ENCODE results near the gene JKAMP.

The JKAMP gene

DNA sequence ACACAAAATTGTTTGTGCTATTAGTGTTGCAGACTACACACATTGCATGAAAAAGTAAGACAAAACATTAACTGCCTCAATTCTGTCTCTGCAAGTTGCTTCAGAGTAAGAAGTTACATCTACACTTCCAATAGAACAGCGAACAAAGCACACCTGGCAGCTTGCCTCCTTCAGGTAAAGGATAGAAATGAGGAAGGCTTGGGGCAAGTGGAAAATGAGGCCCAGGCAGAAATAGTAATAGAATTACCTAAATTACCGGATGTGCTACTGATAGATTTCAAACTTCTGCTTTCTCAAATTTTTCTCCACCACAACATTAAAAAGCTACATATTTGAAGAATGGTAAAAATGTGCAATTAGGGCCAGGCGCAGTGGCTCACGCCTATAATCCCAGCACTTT lies 54.6 kb downstream of the JKAMP start:
- CTCF ChIA-PET = interaction anchor here (0.7 kb wide), 1 partner anchor 44 kb away, joined by 3 read pairs; no protein-coding TSS in a partner anchor
- TF ChIP-seq CTCF (IDR thresholded peaks at IDR 0.05; ENCODE audit: control extremely low read depth, extremely low read depth, low read depth, missing control alignments) = no peak
- POLR2A ChIA-PET = no interaction called here
- no peak for DNase-seq (ENCODE audit: extremely low spot score)

DNA sequence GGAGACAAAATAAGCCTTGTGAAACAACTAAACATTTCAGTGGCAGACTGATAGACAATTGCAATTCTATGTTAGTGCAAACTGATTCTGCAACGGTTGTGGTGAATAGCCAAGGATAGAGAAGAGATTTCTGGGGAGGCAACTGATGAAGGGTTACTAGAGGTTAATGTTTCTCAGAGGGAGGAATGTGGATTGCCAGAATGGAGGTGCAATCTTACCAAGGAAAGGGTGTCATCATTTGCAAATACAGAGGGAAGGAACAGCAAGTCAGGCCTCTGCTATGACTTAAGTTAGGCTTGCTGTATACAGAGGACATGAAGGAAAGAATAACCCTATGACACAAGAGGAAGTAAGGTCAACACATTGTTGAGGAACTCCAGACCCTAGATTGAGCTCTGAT lies 56.5 kb downstream of the JKAMP start:
- CTCF ChIA-PET = no interaction called here
- no peak for DNase-seq (ENCODE audit: extremely low spot score)
- POLR2A ChIA-PET = no interaction called here
- TF ChIP-seq CTCF (IDR thresholded peaks at IDR 0.05; ENCODE audit: control extremely low read depth, extremely low read depth, low read depth, missing control alignments) = no peak

GRCh38 chr14:59541731-59542130 lies 57.4 kb downstream of the JKAMP start:
- no peak for DNase-seq (ENCODE audit: extremely low spot score)
- no peak for TF ChIP-seq CTCF (IDR thresholded peaks at IDR 0.05; ENCODE audit: control extremely low read depth, extremely low read depth, low read depth, missing control alignments)
- POLR2A ChIA-PET = no interaction called here
- CTCF ChIA-PET = interaction anchor here (1.0 kb wide), 1 partner anchor 35 kb away, joined by 3 read pairs; the partner anchor contains the start of gene CCDC175

DNA sequence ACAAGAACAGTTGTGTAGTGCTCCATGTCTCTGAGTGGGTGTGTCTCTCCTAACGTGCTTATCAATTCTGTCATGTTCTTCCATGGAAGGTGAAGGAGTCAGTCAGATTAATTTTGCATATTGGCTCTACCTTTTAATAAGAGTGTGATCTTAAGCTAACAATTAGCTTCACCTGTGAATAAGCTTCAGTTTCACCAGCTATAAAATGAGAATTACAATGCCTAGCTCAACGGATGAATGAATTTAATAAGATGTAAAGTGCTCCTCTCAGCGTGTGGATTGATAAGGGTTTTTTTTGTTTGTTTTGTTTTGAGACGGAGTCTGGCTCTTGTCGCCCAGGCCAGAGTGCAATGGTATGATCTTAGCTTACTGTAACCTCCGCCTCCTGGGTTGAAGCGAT lies 59.6 kb downstream of the JKAMP start:
- ChIA-PET POLR2A (no interaction called here), CTCF (interaction anchor here (1.4 to 2.0 kb wide), 3 partner anchors 16 to 33 kb away, joined by 3 to 5 read pairs (median 3); partner anchors contain the start of gene CCDC175)
- DNase-seq (ENCODE audit: extremely low spot score) = no peak
- TF ChIP-seq CTCF (IDR thresholded peaks at IDR 0.05; ENCODE audit: control extremely low read depth, extremely low read depth, low read depth, missing control alignments) = no peak

DNA sequence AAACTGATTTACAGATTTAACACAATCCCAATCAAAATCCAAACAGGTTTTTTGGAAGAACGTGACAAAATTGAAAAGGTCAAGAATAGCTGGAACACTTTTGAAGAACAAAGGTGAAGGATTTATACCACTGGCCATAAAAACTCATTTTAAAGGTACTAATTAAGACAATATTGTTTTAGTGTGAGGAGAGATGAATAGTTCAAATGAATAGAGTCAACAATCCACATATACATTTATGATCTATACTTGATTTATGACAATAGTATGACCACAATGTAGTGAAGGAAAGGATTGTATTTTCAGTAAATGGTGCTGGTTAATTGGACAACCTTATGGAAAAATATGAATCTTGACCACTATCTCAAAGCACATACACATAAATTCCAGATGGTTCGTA lies 63.0 kb downstream of the JKAMP start:
- ChIA-PET POLR2A (interaction anchor here (0.8 kb wide), 1 partner anchor 63 kb away, joined by 3 read pairs; the partner anchor contains the start of gene JKAMP), CTCF (interaction anchor here (1.0 to 1.6 kb wide), 2 partner anchors 12 to 30 kb away, joined by 3 to 5 read pairs; partner anchors contain the start of gene CCDC175)
- DNase-seq (ENCODE audit: extremely low spot score) = no peak
- TF ChIP-seq CTCF (IDR thresholded peaks at IDR 0.05; ENCODE audit: control extremely low read depth, extremely low read depth, low read depth, missing control alignments) = no peak
